Mucosa of descending colon (tissue), 3 donors: ENCODE results near the gene ZNF48. TPM values are rescaled to one million over a fixed set of nuclear protein-coding genes. Genes with fewer than 3 reads are reported as not detected.

ENCODE experiments used
- ATAC-seq: fragments of 200-7000 bp; cut with Tn5 transposase; one replicate; pipeline ENCODE4 v1.9.1; 2020; ENCODE audit warnings: mild to moderate bottlenecking, moderate library complexity
- DNase-seq, 3 donors: peaks; one replicate each; pipeline ENCODE4 v3.0.0-alpha.2; 2020
- H3K36me3 ChIP-seq: fragments of 200-600 bp; one replicate; pipeline ENCODE4 v1.8.0; 2021; ENCODE audit warnings: low read depth, mild to moderate bottlenecking
- H3K4me1 ChIP-seq: fragments of 200-600 bp; one replicate; pipeline ENCODE4 v1.8.0; 2021; ENCODE audit warnings: low read depth, mild to moderate bottlenecking
- H3K4me3 ChIP-seq: fragments of 200-600 bp; one replicate; pipeline ENCODE4 v1.8.0; 2021; ENCODE audit warnings: mild to moderate bottlenecking
- H3K9me3 ChIP-seq: fragments of 200-600 bp; one replicate; pipeline ENCODE4 v1.8.0; 2021; ENCODE audit warnings: mild to moderate bottlenecking
- intact Hi-C, 2 donors: fragments of 100-400 bp; cut with DNase I in 1 of 2; cut with micrococcal nuclease in 1 of 2; formaldehyde crosslinking; loops; one replicate each; pipeline versions ENCODE4 v1.11.0 to v1.11.1; 2022; cut with DNase I, micrococcal nuclease
- total RNA-seq, 3 donors: library from RNA; stranded (reverse); fragmentation: NEBNext Ultra II Directional in 2 of 3; extraction: Animal tissue kit (Norgen Biotek cat#: 25700) in 2 of 3; gene quantifications; one replicate each; pipeline versions ENCODE4 v1.2.1 to v1.2.4, GENCODE V29; 2021 to 2023
- TF ChIP-seq, protein P1 (sequence below): fragments of 200-600 bp; IDR thresholded peaks from one replicate; pipeline ENCODE4 v1.8.0; 2022; ENCODE audit warnings: antibody characterized with exemption, mild to moderate bottlenecking
- donor health status: DM: no; HTN: no; CAD: no; lungs with moderate emphysema.
- donor health status: DM: no; HTN: no; CAD: no.
- donor health status: DM: no; HTN: yes; CAD: no.

ZNF48 gene
- total RNA-seq, 3 donors from 2014 or later, result 6.5 to 13.7 (median 6.6) TPM

- DNase-seq, result no peak
- TF ChIP-seq, protein P1, sequence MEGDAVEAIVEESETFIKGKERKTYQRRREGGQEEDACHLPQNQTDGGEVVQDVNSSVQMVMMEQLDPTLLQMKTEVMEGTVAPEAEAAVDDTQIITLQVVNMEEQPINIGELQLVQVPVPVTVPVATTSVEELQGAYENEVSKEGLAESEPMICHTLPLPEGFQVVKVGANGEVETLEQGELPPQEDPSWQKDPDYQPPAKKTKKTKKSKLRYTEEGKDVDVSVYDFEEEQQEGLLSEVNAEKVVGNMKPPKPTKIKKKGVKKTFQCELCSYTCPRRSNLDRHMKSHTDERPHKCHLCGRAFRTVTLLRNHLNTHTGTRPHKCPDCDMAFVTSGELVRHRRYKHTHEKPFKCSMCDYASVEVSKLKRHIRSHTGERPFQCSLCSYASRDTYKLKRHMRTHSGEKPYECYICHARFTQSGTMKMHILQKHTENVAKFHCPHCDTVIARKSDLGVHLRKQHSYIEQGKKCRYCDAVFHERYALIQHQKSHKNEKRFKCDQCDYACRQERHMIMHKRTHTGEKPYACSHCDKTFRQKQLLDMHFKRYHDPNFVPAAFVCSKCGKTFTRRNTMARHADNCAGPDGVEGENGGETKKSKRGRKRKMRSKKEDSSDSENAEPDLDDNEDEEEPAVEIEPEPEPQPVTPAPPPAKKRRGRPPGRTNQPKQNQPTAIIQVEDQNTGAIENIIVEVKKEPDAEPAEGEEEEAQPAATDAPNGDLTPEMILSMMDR, result no peak
- no peak overlapping the region for H3K4me3 ChIP-seq
- H3K36me3 ChIP-seq, result no peaks in the 10 kb centered on the region
- H3K9me3 ChIP-seq, result no peaks in the 10 kb centered on the region
- no peak for ATAC-seq
- H3K4me1 ChIP-seq, result peaks cover 13% of the 10 kb centered on the region
- intact Hi-C loops, result no loop called here
Observed at GRCh38 chr16:30397056-30397455, 1.8 kb downstream of the ZNF48 start.

GRCh38 chr16:30397776-30398660 is 2.8 kb downstream of the ZNF48 start:
- Histone ChIP-seq H3K36me3 (no peaks in the 10 kb centered on the region), H3K4me3 (no peak overlapping the region), H3K9me3 (no peaks in the 10 kb centered on the region), H3K4me1 (peaks cover 13% of the 10 kb centered on the region)
- no peak for ATAC-seq
- DNase-seq, result peak in 1 of 3 donors; percentile 52
- TF ChIP-seq, protein P1, result no peak
- intact Hi-C loops, result no loop called here

GRCh38 chr16:30398661-30399434 is 3.6 kb downstream of the ZNF48 start:
- Histone ChIP-seq H3K9me3 (no peaks in the 10 kb centered on the region), H3K36me3 (no peaks in the 10 kb centered on the region), H3K4me3 (no peak overlapping the region), H3K4me1 (peaks cover 13% of the 10 kb centered on the region)
- peak in 1 of 3 donors; percentile 55 for DNase-seq
- TF ChIP-seq, protein P1, result no peak
- intact Hi-C loops, result no loop called here
- no peak for ATAC-seq

- intact Hi-C loops, result no loop called here
- no peaks in the 10 kb centered on the region for H3K9me3 ChIP-seq
- peaks cover 13% of the 10 kb centered on the region for H3K4me1 ChIP-seq
- no peak overlapping the region for H3K4me3 ChIP-seq
- ATAC-seq, result no peak
- TF ChIP-seq, protein P1, result no peak
- no peak for DNase-seq
- H3K36me3 ChIP-seq, result no peaks in the 10 kb centered on the region
Observed at GRCh38 chr16:30399435-30400186, 4.4 kb downstream of the ZNF48 start.

GRCh38 chr16:30401768-30402425 is 6.7 kb downstream of the ZNF48 start:
- Histone ChIP-seq H3K4me3 (no peak overlapping the region), H3K9me3 (no peaks in the 10 kb centered on the region), H3K4me1 (peaks cover 2% of the 10 kb centered on the region), H3K36me3 (no peaks in the 10 kb centered on the region)
- intact Hi-C loops, result no loop called here
- TF ChIP-seq, protein P1, result no peak
- DNase-seq (no peak), ATAC-seq (peak; percentile 12)
